Measurements from ENCODE around the gene EDEM1.
"Not testable (repeated sequence)": the region's sequence is repeated elsewhere in the genome, so short reads cannot be mapped to it uniquely, and the experiment has no call there.

Gene EDEM1

GRCh38 chr3:5187156-5187919 is at the start of gene EDEM1:
Gene EDEM1, plus strand, starts transcription at chr3:5187707. Its CDS starts 99 bp downstream, at chr3:5187806.
- no peak for DNase-seq

DNA sequence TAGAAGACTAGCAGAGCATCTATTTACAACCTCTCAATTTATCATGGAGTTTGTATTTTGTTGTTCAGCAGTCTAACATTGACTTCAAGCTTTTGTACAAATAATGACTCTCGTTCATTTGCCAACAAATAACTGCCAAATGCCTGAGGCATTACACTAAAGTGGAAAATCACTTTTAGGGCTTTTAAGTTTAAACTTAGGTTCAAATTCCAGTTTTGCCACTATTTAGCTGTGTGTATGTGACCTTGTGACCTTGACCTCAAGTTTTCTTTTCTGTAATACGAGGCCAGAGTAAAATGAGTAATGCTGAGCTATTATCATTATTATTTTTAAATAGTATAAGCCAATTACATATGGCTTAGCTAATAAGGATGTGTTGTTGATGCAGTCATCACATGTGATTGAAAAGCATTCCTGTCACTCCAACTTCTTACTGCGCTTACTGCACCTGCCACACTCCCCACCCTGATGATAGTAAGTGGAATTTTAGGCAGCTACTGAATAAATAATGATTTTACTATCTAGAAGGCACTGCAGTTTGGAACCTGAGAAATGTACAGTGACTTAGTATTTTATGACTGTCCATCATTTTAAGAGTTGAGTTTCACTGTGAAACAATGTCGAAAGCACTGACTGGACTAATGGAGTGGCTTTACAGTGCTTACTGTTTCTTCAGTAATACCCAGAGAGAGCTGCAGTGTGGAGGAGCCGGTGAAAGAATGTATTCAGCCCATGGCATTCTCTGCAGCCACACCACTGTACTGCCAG is 49.1 kb upstream of the EDEM1 start:
- DNase-seq, result no peak

GRCh38 chr3:5140230-5140621 is 47.3 kb upstream of the EDEM1 start:
- DNase-seq, result no peak

DNA sequence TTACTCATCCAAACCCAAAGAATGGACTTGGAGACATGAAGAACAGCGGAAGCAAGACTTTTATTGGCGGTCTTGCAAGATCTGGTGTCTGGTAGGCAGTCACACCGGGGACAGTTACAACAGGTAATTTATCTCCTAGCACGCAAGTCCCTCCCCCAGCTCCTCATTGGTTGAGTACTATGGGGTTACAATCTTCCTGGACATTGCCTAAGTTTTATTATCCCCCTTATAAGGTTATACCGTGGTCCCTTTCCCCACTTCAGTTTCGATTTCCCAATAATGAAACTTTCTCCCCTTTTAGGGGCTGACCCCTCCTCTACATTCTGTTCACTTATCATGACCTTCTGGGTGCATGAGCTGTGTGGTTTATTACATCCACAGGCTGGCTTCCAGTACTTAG is 46.7 kb upstream of the EDEM1 start:
- no peak for DNase-seq

- no peak for DNase-seq
Measured at GRCh38 chr3:5141760-5142159, 45.7 kb upstream of the EDEM1 start.

- no peak for DNase-seq
Measured at GRCh38 chr3:5143464-5143863, 44.0 kb upstream of the EDEM1 start.

- no peak for DNase-seq
Measured at GRCh38 chr3:5144316-5144994, 43.1 kb upstream of the EDEM1 start.

DNA sequence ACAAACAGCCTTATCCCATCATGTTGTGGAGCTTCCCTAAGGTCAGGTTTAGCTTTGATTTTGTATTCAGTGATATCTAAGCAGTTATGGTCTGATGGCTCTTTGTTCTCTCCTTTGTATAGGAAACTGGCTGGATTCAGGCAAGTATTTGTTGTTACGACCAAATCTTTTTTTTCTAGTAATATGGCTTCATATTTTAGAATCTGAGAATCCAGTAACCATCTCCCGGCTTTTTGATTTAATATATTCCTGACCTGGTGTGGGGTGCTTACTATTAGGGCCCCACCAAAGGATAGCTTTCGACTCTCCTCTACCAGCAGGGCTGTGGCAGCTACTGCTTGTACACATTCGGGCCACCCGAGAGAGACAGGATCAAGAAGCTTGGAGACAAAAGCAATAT is 42.4 kb upstream of the EDEM1 start:
- no peak for DNase-seq

GRCh38 chr3:5147152-5147551 is 40.4 kb upstream of the EDEM1 start:
- not testable (repeated sequence) for DNase-seq

DNA sequence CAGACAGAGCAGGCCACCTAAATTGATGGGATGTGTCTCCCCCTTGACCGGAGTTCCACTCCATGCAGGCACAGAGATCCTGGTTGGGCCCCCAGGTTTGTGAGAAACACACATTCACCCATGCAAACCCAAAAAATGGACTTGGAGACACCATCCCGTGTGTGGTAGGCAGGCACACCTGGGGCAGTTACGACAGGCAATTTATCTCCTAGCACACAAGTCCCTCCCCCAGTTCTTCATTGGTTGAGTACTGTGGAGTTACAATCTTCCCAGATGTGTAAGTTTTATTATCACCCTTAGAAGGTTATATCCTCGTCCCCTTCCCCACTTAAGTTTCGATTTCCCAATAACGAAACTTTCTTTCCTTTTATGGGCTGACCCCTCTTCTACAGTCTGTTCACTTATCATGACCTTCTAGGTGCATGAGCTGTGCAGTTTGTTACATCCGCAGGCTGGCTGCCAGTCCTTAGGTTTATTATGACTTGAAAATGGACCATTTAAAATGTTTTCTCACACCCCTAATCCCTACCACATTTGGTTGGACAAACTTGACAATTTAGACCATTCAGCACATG is 38.1 kb upstream of the EDEM1 start:
- no peak for DNase-seq

- DNase-seq, result no peak
Measured at GRCh38 chr3:5151586-5151985, 35.9 kb upstream of the EDEM1 start.

DNA sequence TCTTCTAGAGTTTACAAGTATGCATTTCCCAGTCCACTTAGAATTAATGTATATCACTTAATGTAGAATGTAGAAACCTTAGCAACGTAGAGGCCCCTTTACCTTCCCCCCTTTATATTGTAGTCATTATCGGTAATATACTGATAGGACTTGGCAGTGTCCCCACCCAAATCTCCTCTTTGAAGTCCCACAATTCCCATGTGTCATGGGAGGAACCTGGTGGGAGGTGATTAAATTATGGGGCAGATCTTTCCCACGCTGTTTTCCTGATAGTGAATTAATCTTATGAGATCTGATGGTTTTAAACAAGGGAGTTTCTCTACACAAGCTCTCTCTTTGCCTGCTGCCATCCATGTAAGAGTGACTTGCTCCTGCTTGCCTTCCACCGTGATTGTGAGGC is 34.4 kb upstream of the EDEM1 start:
- DNase-seq, result no peak

DNA sequence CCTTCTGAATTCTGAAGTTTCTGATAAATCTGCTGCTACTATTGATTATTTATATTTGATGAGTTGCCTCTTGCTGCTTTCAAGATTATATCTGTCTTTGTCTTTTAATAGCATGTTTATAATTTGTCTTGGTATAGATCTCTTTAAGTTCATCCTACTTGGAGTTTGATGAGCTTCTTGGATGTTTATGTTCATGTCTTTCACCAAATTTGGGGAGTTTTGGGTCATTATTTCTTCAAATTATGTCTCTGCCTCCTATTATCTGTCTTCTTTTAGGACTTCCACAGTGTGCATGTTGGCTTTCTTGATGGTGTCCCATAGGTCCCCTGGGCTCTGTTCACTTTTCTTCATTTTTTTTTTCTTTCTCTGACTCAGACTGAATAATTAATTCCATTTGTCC is 32.3 kb upstream of the EDEM1 start:
- DNase-seq, result no peak

GRCh38 chr3:5160321-5160720 is 27.2 kb upstream of the EDEM1 start:
- no peak for DNase-seq

GRCh38 chr3:5160940-5161858 is 26.3 kb upstream of the EDEM1 start:
- no peak for DNase-seq

- no peak for DNase-seq
Measured at GRCh38 chr3:5162102-5162501, 25.4 kb upstream of the EDEM1 start.

GRCh38 chr3:5165698-5166097 is 21.8 kb upstream of the EDEM1 start:
- no peak for DNase-seq

DNA sequence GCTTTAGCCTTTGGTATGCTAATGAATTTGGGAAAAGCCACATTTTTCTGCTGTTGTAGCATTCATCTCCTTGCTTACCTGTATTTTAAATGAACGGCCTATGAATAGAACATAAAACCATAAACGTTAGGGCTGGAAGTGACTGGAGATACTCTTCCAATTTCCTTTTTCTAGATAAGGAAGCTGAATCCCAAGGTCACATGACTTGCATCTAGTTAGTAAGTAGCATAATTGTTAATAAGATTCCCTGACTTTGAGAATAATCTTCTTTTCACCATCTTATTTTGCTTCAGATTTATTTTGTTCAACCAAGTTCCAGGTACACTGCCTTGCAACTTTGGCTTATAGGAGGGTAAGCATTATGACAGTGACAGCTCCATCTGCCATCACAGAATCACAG is 20.7 kb upstream of the EDEM1 start:
- no peak for DNase-seq

- no peak for DNase-seq
Measured at GRCh38 chr3:5168110-5168509, 19.4 kb upstream of the EDEM1 start.

- no peak for DNase-seq
Measured at GRCh38 chr3:5169807-5170206, 17.7 kb upstream of the EDEM1 start.

- DNase-seq, result no peak
Measured at GRCh38 chr3:5170975-5171374, 16.5 kb upstream of the EDEM1 start.

DNA sequence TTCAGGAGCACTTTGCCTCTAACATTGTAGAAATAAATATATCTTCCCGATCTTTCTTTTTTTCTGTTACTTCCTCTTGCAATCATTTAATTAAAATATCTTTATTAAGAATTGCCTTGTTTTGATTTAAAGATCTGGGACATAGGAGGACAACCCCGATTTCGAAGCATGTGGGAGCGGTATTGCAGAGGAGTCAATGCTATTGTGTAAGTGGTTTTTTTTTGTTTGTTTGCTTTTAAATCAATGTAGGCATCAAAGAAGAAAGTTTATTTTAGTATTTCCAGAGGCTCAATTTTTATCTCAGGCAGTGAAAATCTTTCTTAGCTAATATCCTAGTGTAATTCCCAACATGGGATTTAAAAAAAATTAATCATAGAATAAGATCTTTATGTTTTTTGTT is 15.5 kb upstream of the EDEM1 start:
- DNase-seq, result no peak

Data from NCI-H1694 (cell line).